SK-N-SH treated with all-trans-retinoic acid at 6 μM for 48 hours (cell line): ENCODE data around the gene UCK1.

ENCODE experiments used
- CSDC2 ChIP-seq: fragments of 250-450 bp; sonication (Bioruptor Pico); IDR thresholded peaks from 2 replicates; pipeline ENCODE4 v1.5.0; 2020; ENCODE audit warnings: mild to moderate bottlenecking, moderate library complexity
- ISL1 ChIP-seq: fragments of 250-450 bp; sonication (Bioruptor Pico); IDR thresholded peaks from 2 replicates; pipeline ENCODE4 v2.1.2; 2022; ENCODE audit warnings: mild to moderate bottlenecking, moderate library complexity
- ZFP30 ChIP-seq: fragments of 450-650 bp; formaldehyde crosslinking; IDR thresholded peaks from 2 replicates; pipeline ENCODE4 v1.5.0; 2022; ENCODE audit warnings: mild to moderate bottlenecking, moderate library complexity
- ZNF565 ChIP-seq: fragments of 450-650 bp; formaldehyde crosslinking; conservative IDR thresholded peaks from 2 replicates; pipeline ENCODE4 v1.5.0; 2020; ENCODE audit warnings: low read depth, mild to moderate bottlenecking, moderate library complexity
- TF ChIP-seq, protein P1 (sequence below): fragments of 250-450 bp; sonication (Bioruptor Pico); IDR thresholded peaks from 2 replicates; pipeline ENCODE4 v1.5.1; 2020; ENCODE audit warnings: low read depth, mild to moderate bottlenecking, moderate library complexity
- TF ChIP-seq, protein P2 (sequence below): fragments of 250-450 bp; sonication (Bioruptor Pico); IDR thresholded peaks from 2 replicates; pipeline ENCODE4 v1.5.0; 2020; ENCODE audit warnings: mild to moderate bottlenecking, moderate library complexity

DNA sequence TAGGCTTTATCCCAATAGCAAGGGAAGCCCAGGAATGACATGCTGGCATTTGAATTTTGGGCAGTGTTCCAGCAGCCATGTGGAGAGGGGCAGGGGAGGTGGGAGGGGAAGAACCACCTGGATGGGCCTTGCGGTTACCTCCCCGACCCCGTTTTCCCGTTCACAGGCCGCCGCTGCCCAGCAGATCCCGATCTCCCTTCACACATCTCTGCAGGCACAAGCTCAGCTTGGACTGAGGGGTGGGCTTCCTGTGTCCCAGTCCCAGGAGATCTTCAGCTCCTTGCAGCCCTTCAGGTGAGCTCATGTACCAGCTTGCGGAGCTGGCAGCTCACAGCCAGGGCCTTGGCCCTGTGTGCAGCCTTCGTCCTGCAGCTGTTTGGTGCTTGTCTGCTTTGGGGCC is 44.1 kb downstream of the UCK1 start:
- TF ChIP-seq ISL1 (CRISPR knock-in tag): no peak
- TF ChIP-seq, protein P1, sequence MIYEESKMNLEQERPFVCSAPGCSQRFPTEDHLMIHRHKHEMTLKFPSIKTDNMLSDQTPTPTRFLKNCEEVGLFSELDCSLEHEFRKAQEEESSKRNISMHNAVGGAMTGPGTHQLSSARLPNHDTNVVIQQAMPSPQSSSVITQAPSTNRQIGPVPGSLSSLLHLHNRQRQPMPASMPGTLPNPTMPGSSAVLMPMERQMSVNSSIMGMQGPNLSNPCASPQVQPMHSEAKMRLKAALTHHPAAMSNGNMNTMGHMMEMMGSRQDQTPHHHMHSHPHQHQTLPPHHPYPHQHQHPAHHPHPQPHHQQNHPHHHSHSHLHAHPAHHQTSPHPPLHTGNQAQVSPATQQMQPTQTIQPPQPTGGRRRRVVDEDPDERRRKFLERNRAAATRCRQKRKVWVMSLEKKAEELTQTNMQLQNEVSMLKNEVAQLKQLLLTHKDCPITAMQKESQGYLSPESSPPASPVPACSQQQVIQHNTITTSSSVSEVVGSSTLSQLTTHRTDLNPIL (CRISPR knock-in tag): no peak
- TF ChIP-seq ZNF565 (CRISPR knock-in tag): no peak
- TF ChIP-seq, protein P2, sequence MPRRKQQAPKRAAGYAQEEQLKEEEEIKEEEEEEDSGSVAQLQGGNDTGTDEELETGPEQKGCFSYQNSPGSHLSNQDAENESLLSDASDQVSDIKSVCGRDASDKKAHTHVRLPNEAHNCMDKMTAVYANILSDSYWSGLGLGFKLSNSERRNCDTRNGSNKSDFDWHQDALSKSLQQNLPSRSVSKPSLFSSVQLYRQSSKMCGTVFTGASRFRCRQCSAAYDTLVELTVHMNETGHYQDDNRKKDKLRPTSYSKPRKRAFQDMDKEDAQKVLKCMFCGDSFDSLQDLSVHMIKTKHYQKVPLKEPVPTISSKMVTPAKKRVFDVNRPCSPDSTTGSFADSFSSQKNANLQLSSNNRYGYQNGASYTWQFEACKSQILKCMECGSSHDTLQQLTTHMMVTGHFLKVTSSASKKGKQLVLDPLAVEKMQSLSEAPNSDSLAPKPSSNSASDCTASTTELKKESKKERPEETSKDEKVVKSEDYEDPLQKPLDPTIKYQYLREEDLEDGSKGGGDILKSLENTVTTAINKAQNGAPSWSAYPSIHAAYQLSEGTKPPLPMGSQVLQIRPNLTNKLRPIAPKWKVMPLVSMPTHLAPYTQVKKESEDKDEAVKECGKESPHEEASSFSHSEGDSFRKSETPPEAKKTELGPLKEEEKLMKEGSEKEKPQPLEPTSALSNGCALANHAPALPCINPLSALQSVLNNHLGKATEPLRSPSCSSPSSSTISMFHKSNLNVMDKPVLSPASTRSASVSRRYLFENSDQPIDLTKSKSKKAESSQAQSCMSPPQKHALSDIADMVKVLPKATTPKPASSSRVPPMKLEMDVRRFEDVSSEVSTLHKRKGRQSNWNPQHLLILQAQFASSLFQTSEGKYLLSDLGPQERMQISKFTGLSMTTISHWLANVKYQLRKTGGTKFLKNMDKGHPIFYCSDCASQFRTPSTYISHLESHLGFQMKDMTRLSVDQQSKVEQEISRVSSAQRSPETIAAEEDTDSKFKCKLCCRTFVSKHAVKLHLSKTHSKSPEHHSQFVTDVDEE (CRISPR knock-in tag): no peak
- no peak for TF ChIP-seq ZFP30 (CRISPR knock-in tag)
- no peak for TF ChIP-seq CSDC2 (CRISPR knock-in tag)
